HG03457 (cell line): ENCODE measurements around the gene ELOVL6.
"Not testable (repeated sequence)": the region's sequence is repeated elsewhere in the genome, so short reads cannot be mapped to it uniquely, and the experiment has no call there.

Experiments
- ATAC-seq: cut with Tn5 transposase; IDR thresholded peaks from one replicate; pipeline ENCODE4 v1.9.1; 2021; ENCODE audit warnings: moderate number of reproducible peaks; ENCODE audit not compliant: unreplicated experiment

ELOVL6 gene

GRCh38 chr4:110196871-110197528, 1.4 kb downstream of the ELOVL6 start:
- ATAC-seq: no peak

GRCh38 chr4:110196206-110196870, 2.1 kb downstream of the ELOVL6 start:
- ATAC-seq: no peak

GRCh38 chr4:110195561-110196205, 2.7 kb downstream of the ELOVL6 start:
- ATAC-seq: no peak

- ATAC-seq: peak; percentile 78
Observed at GRCh38 chr4:110193822-110194761, 4.3 kb downstream of the ELOVL6 start.

GRCh38 chr4:110193287-110193686, 5.1 kb downstream of the ELOVL6 start:
- ATAC-seq: not testable (repeated sequence)

- ATAC-seq: no peak
Observed at GRCh38 chr4:110190249-110190648, 8.2 kb downstream of the ELOVL6 start.

GRCh38 chr4:110188113-110188512, 10.3 kb downstream of the ELOVL6 start:
- ATAC-seq: peak; percentile 51

GRCh38 chr4:110184791-110185155, 13.6 kb downstream of the ELOVL6 start:
- ATAC-seq: no peak

- no peak for ATAC-seq
Observed at GRCh38 chr4:110184140-110184790, 14.2 kb downstream of the ELOVL6 start.

- no peak for ATAC-seq
Observed at GRCh38 chr4:110183643-110184042, 14.8 kb downstream of the ELOVL6 start.

GRCh38 chr4:110183058-110183457, 15.4 kb downstream of the ELOVL6 start:
- no peak for ATAC-seq

GRCh38 chr4:110181890-110182289, 16.5 kb downstream of the ELOVL6 start:
- no peak for ATAC-seq

- no peak for ATAC-seq
Observed at GRCh38 chr4:110175634-110176033, 22.8 kb downstream of the ELOVL6 start.

GRCh38 chr4:110172972-110173371, 25.4 kb downstream of the ELOVL6 start:
- no peak for ATAC-seq

- ATAC-seq: no peak
Observed at GRCh38 chr4:110171971-110172370, 26.4 kb downstream of the ELOVL6 start.

- ATAC-seq: no peak
Observed at GRCh38 chr4:110170861-110171260, 27.6 kb downstream of the ELOVL6 start.

- ATAC-seq: no peak
Observed at GRCh38 chr4:110165382-110166286, 32.8 kb downstream of the ELOVL6 start.

- no peak for ATAC-seq
Observed at GRCh38 chr4:110164856-110165255, 33.6 kb downstream of the ELOVL6 start.

- no peak for ATAC-seq
Observed at GRCh38 chr4:110164251-110164650, 34.2 kb downstream of the ELOVL6 start.
